Loucy (cell line): ENCODE results near the gene OBP2A.

ENCODE experiments used
- EZH2phosphoT487 ChIP-seq: fragments of 200-600 bp; IDR thresholded peaks from 2 replicates; pipeline ENCODE4 v1.6.1; 2018; ENCODE audit warnings: antibody characterized with exemption, mild to moderate bottlenecking, moderate library complexity, borderline replicate concordance
- TF ChIP-seq, protein P1 (sequence below): fragments of 200-600 bp; sonication (generic); conservative IDR thresholded peaks from 2 replicates; pipeline ENCODE4 v1.5.1; 2014; ENCODE audit warnings: mild to moderate bottlenecking, antibody characterized with exemption, low read length

DNA sequence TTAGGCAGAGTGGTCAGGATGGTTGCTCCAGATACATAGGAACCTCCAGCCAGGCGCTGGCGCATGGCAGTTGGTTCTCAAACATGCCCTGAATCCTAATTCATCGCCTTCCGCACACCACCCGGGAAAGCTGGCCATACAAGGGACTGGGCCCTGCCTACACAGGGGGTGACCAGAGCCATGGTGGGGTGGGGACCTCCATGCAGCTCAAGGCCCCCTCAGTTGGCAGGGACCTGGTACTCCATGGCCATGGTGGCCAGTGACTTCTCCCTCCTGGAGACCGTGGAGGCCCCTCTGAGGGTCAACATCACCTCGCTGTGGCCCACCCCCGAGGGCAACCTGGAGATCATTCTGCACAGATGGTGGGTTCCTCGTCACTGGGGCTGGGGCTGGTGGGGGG lies 42.4 kb downstream of the OBP2A start:
- TF ChIP-seq, protein P1, sequence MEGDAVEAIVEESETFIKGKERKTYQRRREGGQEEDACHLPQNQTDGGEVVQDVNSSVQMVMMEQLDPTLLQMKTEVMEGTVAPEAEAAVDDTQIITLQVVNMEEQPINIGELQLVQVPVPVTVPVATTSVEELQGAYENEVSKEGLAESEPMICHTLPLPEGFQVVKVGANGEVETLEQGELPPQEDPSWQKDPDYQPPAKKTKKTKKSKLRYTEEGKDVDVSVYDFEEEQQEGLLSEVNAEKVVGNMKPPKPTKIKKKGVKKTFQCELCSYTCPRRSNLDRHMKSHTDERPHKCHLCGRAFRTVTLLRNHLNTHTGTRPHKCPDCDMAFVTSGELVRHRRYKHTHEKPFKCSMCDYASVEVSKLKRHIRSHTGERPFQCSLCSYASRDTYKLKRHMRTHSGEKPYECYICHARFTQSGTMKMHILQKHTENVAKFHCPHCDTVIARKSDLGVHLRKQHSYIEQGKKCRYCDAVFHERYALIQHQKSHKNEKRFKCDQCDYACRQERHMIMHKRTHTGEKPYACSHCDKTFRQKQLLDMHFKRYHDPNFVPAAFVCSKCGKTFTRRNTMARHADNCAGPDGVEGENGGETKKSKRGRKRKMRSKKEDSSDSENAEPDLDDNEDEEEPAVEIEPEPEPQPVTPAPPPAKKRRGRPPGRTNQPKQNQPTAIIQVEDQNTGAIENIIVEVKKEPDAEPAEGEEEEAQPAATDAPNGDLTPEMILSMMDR, result no peak
- no peak for TF ChIP-seq EZH2phosphoT487
